ENCODE results near the gene CMA1. TPM values are rescaled to one million over a fixed set of nuclear protein-coding genes. Genes with fewer than 3 reads are reported as not detected.
"Not testable (repeated sequence)": the region's sequence is repeated elsewhere in the genome, so short reads cannot be mapped to it uniquely, and the experiment has no call there.

CMA1 gene
- total and polyA plus RNA-seq, 2 donors (not counting 1 experiment from before 2014, with no cell fraction given), result not detected

GRCh38 chr14:24475261-24475660 is 32.8 kb downstream of the CMA1 start:
- WGBS (ENCODE audit: insufficient coverage), result no CpG with 5 or more reads among the region's 4 CpGs
- H3K9me3 ChIP-seq (ENCODE audit: control extremely low read depth in 1 of 3, control insufficient read depth in 2 of 3, insufficient read depth in 1 of 3, low read length in 2 of 3), result no peaks in the 10 kb centered on the region
- TF ChIP-seq, protein P1, sequence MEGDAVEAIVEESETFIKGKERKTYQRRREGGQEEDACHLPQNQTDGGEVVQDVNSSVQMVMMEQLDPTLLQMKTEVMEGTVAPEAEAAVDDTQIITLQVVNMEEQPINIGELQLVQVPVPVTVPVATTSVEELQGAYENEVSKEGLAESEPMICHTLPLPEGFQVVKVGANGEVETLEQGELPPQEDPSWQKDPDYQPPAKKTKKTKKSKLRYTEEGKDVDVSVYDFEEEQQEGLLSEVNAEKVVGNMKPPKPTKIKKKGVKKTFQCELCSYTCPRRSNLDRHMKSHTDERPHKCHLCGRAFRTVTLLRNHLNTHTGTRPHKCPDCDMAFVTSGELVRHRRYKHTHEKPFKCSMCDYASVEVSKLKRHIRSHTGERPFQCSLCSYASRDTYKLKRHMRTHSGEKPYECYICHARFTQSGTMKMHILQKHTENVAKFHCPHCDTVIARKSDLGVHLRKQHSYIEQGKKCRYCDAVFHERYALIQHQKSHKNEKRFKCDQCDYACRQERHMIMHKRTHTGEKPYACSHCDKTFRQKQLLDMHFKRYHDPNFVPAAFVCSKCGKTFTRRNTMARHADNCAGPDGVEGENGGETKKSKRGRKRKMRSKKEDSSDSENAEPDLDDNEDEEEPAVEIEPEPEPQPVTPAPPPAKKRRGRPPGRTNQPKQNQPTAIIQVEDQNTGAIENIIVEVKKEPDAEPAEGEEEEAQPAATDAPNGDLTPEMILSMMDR (IDR thresholded peaks at IDR 0.05), result no peak
- no peak for TF ChIP-seq EZH2 (IDR thresholded peaks at IDR 0.05; ENCODE audit: borderline replicate concordance, insufficient read depth, low read depth, low read length, poor library complexity, severe bottlenecking)
- Mint-ChIP-seq H3K4me3 (no peak overlapping the region), H3K27me3 (no peaks in the 10 kb centered on the region), H3K9me3 (ENCODE audit: insufficient read depth) (peaks cover 6% of the 10 kb centered on the region), H3K27ac (no peak overlapping the region), H3K4me1 (no peaks in the 10 kb centered on the region)
- H3K4me3 ChIP-seq (ENCODE audit: control extremely low read depth in 1 of 5, extremely low read depth in 1 of 5, insufficient read depth in 1 of 5, low read depth in 2 of 5, low read length in 4 of 5), result no peak overlapping the region
- no peaks in the 10 kb centered on the region for H4K20me1 ChIP-seq (ENCODE audit: control insufficient read depth, insufficient read depth, low read length, poor library complexity, severe bottlenecking)
- ChIA-PET CTCF (no interaction called here), POLR2A (no interaction called here)
- no peak overlapping the region for H3K27ac ChIP-seq (ENCODE audit: low read length in 2 of 2)
- no peaks in the 10 kb centered on the region for H3K4me1 ChIP-seq (ENCODE audit: control insufficient read depth in 2 of 2, insufficient read depth in 2 of 2, low read length in 2 of 2)
- no peak overlapping the region for H2AFZ ChIP-seq (ENCODE audit: insufficient read depth, low read depth, low read length, poor library complexity, severe bottlenecking)
- intact Hi-C loops (cut with micrococcal nuclease), result no loop called here
- H3K27me3 ChIP-seq (replicated peaks in 1 of 4; ENCODE audit: control extremely low read depth in 1 of 4, control insufficient read depth in 3 of 4, insufficient read depth in 4 of 4, low read length in 3 of 4), result no peaks in the 10 kb centered on the region
- H3K36me3 ChIP-seq (replicated peaks in 1 of 2; ENCODE audit: control extremely low read depth in 1 of 2, control insufficient read depth in 1 of 2, extremely low read depth in 1 of 2, insufficient read depth in 2 of 2, low read length in 1 of 2), result no peaks in the 10 kb centered on the region
- H3K79me2 ChIP-seq (ENCODE audit: control insufficient read depth, insufficient read depth, low read length), result no peaks in the 10 kb centered on the region
- no peak overlapping the region for H3K9ac ChIP-seq (ENCODE audit: low read length)
- no peak overlapping the region for H3K4me2 ChIP-seq (replicated peaks; ENCODE audit: low read depth, low read length, poor library complexity, severe bottlenecking)
- DNase-seq (no peak), ATAC-seq (ENCODE audit: low read depth) (no peak)

DNA sequence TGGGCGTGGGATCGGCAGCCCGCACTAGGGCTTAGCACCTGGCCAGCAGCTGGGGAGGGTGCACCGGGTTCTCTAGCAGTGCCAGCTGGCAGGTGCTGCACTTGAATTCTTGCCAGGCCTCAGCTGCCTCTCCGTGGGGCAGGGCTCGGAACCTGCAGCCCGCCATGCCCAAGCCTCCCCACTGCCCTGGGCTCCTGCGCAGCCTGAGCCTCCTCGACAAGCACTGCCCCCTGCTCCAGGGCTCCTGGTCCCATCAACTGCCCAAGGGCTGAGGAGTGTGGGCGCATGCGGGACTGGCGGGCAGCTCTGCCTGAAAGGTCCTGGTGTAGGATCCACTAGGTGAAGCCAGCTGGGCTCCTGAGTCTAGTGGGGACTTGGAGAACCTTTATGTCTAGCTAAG is 34.9 kb downstream of the CMA1 start:
- WGBS (ENCODE audit: insufficient coverage), result 81% methylated on average over 9 of the region's 12 CpGs
- no peak overlapping the region for H3K27ac Mint-ChIP-seq
- intact Hi-C loops (cut with micrococcal nuclease), result no loop called here
- Histone ChIP-seq H3K36me3 (replicated peaks in 1 of 2; ENCODE audit: control extremely low read depth in 1 of 2, control insufficient read depth in 1 of 2, extremely low read depth in 1 of 2, insufficient read depth in 2 of 2, low read length in 1 of 2) (no peaks in the 10 kb centered on the region), H3K9ac (ENCODE audit: low read length) (no peak overlapping the region), H3K79me2 (ENCODE audit: control insufficient read depth, insufficient read depth, low read length) (no peaks in the 10 kb centered on the region), H3K4me1 (ENCODE audit: control insufficient read depth in 2 of 2, insufficient read depth in 2 of 2, low read length in 2 of 2) (no peaks in the 10 kb centered on the region), H3K4me3 (ENCODE audit: control extremely low read depth in 1 of 5, extremely low read depth in 1 of 5, insufficient read depth in 1 of 5, low read depth in 2 of 5, low read length in 4 of 5) (no peak overlapping the region), H3K9me3 (ENCODE audit: control extremely low read depth in 1 of 3, control insufficient read depth in 2 of 3, insufficient read depth in 1 of 3, low read length in 2 of 3) (no peaks in the 10 kb centered on the region), H3K27me3 (replicated peaks in 1 of 4; ENCODE audit: control extremely low read depth in 1 of 4, control insufficient read depth in 3 of 4, insufficient read depth in 4 of 4, low read length in 3 of 4) (no peaks in the 10 kb centered on the region), H2AFZ (ENCODE audit: insufficient read depth, low read depth, low read length, poor library complexity, severe bottlenecking) (no peak overlapping the region), H3K27ac (ENCODE audit: low read length in 2 of 2) (no peak overlapping the region), H3K4me2 (replicated peaks; ENCODE audit: low read depth, low read length, poor library complexity, severe bottlenecking) (no peak overlapping the region), H4K20me1 (ENCODE audit: control insufficient read depth, insufficient read depth, low read length, poor library complexity, severe bottlenecking) (no peaks in the 10 kb centered on the region)
- DNase-seq, result no peak
- POLR2A ChIA-PET, result no interaction called here
- TF ChIP-seq, protein P1 (IDR thresholded peaks at IDR 0.05), result no peak
- no peak for TF ChIP-seq EZH2 (IDR thresholded peaks at IDR 0.05; ENCODE audit: borderline replicate concordance, insufficient read depth, low read depth, low read length, poor library complexity, severe bottlenecking)
- ATAC-seq (ENCODE audit: low read depth), result no peak
- H3K27me3 Mint-ChIP-seq, result no peaks in the 10 kb centered on the region
- CTCF ChIA-PET, result no interaction called here
- no peak overlapping the region for H3K4me3 Mint-ChIP-seq
- no peaks in the 10 kb centered on the region for H3K4me1 Mint-ChIP-seq
- peaks cover 5% of the 10 kb centered on the region for H3K9me3 Mint-ChIP-seq (ENCODE audit: insufficient read depth)

GRCh38 chr14:24470450-24470849 is 37.6 kb downstream of the CMA1 start:
- WGBS (ENCODE audit: insufficient coverage), result no CpG with 5 or more reads among the region's 2 CpGs
- ATAC-seq (ENCODE audit: low read depth); H3K9me3 Mint-ChIP-seq (ENCODE audit: insufficient read depth); H3K27ac ChIP-seq (ENCODE audit: low read length in 2 of 2); POLR2A ChIA-PET; H3K9ac ChIP-seq (ENCODE audit: low read length); DNase-seq; H2AFZ ChIP-seq (ENCODE audit: insufficient read depth, low read depth, low read length, poor library complexity, severe bottlenecking); intact Hi-C loops (cut with micrococcal nuclease); H3K27me3 Mint-ChIP-seq; H3K4me2 ChIP-seq (replicated peaks; ENCODE audit: low read depth, low read length, poor library complexity, severe bottlenecking); CTCF ChIA-PET; H3K4me1 ChIP-seq (ENCODE audit: control insufficient read depth in 2 of 2, insufficient read depth in 2 of 2, low read length in 2 of 2); H3K79me2 ChIP-seq (ENCODE audit: control insufficient read depth, insufficient read depth, low read length); H3K4me1 Mint-ChIP-seq; H3K4me3 Mint-ChIP-seq; H3K9me3 ChIP-seq (ENCODE audit: control extremely low read depth in 1 of 3, control insufficient read depth in 2 of 3, insufficient read depth in 1 of 3, low read length in 2 of 3); H3K27me3 ChIP-seq (replicated peaks in 1 of 4; ENCODE audit: control extremely low read depth in 1 of 4, control insufficient read depth in 3 of 4, insufficient read depth in 4 of 4, low read length in 3 of 4); H3K4me3 ChIP-seq (ENCODE audit: control extremely low read depth in 1 of 5, extremely low read depth in 1 of 5, insufficient read depth in 1 of 5, low read depth in 2 of 5, low read length in 4 of 5); H4K20me1 ChIP-seq (ENCODE audit: control insufficient read depth, insufficient read depth, low read length, poor library complexity, severe bottlenecking); H3K27ac Mint-ChIP-seq; H3K36me3 ChIP-seq (replicated peaks in 1 of 2; ENCODE audit: control extremely low read depth in 1 of 2, control insufficient read depth in 1 of 2, extremely low read depth in 1 of 2, insufficient read depth in 2 of 2, low read length in 1 of 2): not testable (repeated sequence)
